B cell (primary cell): Measurements from ENCODE around the gene PPP2R3C. TPM values are rescaled to one million over a fixed set of nuclear protein-coding genes. Genes with fewer than 3 reads are reported as not detected.

Source experiments
- ATAC-seq: fragments of 200-7000 bp; cut with Tn5 transposase; one replicate; pipeline ENCODE4 v1.10.0; 2021; ENCODE audit warnings: low read depth, mild to moderate bottlenecking, moderate number of reproducible peaks, moderate library complexity
- CTCF ChIA-PET: fragments of 350-600 bp; sonication (Branson Sonifier 250); formaldehyde crosslinking; loops from one replicate; lab custom pipeline; 2021; ENCODE audit warnings: antibody characterized with exemption, inconsistent platforms; lab: Charles Lee
- POLR2A ChIA-PET: fragments of 350-600 bp; sonication (Branson Sonifier 250); formaldehyde crosslinking; loops from one replicate; lab custom pipeline; 2021; ENCODE audit warnings: antibody characterized with exemption; lab: Charles Lee
- DNase-seq: peaks from one replicate; pipeline ENCODE4 v3.0.0; 2013
- H2AFZ ChIP-seq: 2 replicates; pipeline ENCODE4 v1.6.1; 2012; ENCODE audit warnings: mild to moderate bottlenecking, low read depth, low read length; ENCODE audit not compliant: insufficient read depth, poor library complexity, severe bottlenecking
- H3K27ac ChIP-seq, 2 donors: 1 replicate in 1 of 2; 2 replicates in 1 of 2; pipeline ENCODE4 v1.5.1; 2012 to 2013; ENCODE audit warnings: low read length in 2 of 2, mild to moderate bottlenecking in 2 of 2, moderate library complexity in 1 of 2
- H3K27me3 ChIP-seq, 4 experiments: fragments of 200-600 bp in 1 of 4; sonication (generic) in 1 of 4; replicated peaks in 1 of 4; 1 replicate in 2 of 4; 2 replicates in 2 of 4; pipeline versions ENCODE4 v1.6.1 to v1.7.0; 2013 to 2016; ENCODE audit warnings: low read length in 3 of 4, mild to moderate bottlenecking in 2 of 4, mixed read lengths in 1 of 4, moderate library complexity in 1 of 4; ENCODE audit not compliant: insufficient read depth in 4 of 4, control insufficient read depth in 3 of 4; ENCODE audit errors: control extremely low read depth in 1 of 4
- H3K36me3 ChIP-seq, 2 experiments: replicated peaks in 1 of 2; 1 replicate in 1 of 2; 2 replicates in 1 of 2; pipeline versions ENCODE4 v1.6.1 to v1.7.1; 2013; ENCODE audit warnings: low read length in 1 of 2; ENCODE audit not compliant: insufficient read depth in 2 of 2, control insufficient read depth in 1 of 2; ENCODE audit errors: control extremely low read depth in 1 of 2, extremely low read depth in 1 of 2
- H3K4me1 ChIP-seq, 2 donors: fragments of 200-600 bp in 1 of 2; sonication (generic) in 1 of 2; 1 replicate in 1 of 2; 2 replicates in 1 of 2; pipeline versions ENCODE4 v1.5.1 to v1.6.1; 2013 to 2017; ENCODE audit warnings: low read length in 2 of 2; ENCODE audit not compliant: control insufficient read depth in 2 of 2, insufficient read depth in 2 of 2
- H3K4me2 ChIP-seq: replicated peaks from 2 replicates; pipeline ENCODE3; 2012; ENCODE audit warnings: mild to moderate bottlenecking, low read depth, low read length; ENCODE audit not compliant: poor library complexity, severe bottlenecking
- H3K4me3 ChIP-seq, 5 experiments: fragments of 200-600 bp in 1 of 5; sonication (generic) in 1 of 5; 1 replicate in 3 of 5; 2 replicates in 2 of 5; pipeline versions ENCODE4 v1.5.1 to v1.7.0; 2011 to 2016; ENCODE audit warnings: low read length in 4 of 5, mild to moderate bottlenecking in 4 of 5, low read depth in 2 of 5, control low read depth in 1 of 5, moderate library complexity in 1 of 5; ENCODE audit not compliant: insufficient read depth in 1 of 5; ENCODE audit errors: control extremely low read depth in 1 of 5, extremely low read depth in 1 of 5
- H3K79me2 ChIP-seq: fragments of 200-600 bp; sonication (generic); one replicate; pipeline ENCODE4 v1.6.0; 2016; ENCODE audit warnings: low read length; ENCODE audit not compliant: control insufficient read depth, insufficient read depth
- H3K9ac ChIP-seq: fragments of 200-600 bp; sonication (generic); 2 replicates; pipeline ENCODE4 v1.6.1; 2017; ENCODE audit warnings: mild to moderate bottlenecking, low read length, moderate library complexity
- H3K9me3 ChIP-seq, 3 donors: one replicate each; pipeline versions ENCODE4 v1.6.1 to v1.7.1; 2013; ENCODE audit warnings: low read length in 2 of 3; ENCODE audit not compliant: control insufficient read depth in 2 of 3, insufficient read depth in 1 of 3; ENCODE audit errors: control extremely low read depth in 1 of 3
- H4K20me1 ChIP-seq: 2 replicates; pipeline ENCODE4 v1.6.0; 2012; ENCODE audit warnings: mild to moderate bottlenecking, low read length; ENCODE audit not compliant: insufficient read depth, control insufficient read depth, poor library complexity, severe bottlenecking
- H3K27ac Mint-ChIP-seq: one replicate; pipeline ENCODE4 v1.8.0; 2021; ENCODE audit warnings: mixed read lengths
- H3K27me3 Mint-ChIP-seq: one replicate; pipeline ENCODE4 v1.8.0; 2021; ENCODE audit warnings: mixed read lengths
- H3K4me1 Mint-ChIP-seq: one replicate; pipeline ENCODE4 v1.8.0; 2021; ENCODE audit warnings: mixed read lengths
- H3K4me3 Mint-ChIP-seq: one replicate; pipeline ENCODE4 v1.8.0; 2021; ENCODE audit warnings: mixed read lengths
- H3K9me3 Mint-ChIP-seq: one replicate; pipeline ENCODE4 v1.8.0; 2022; ENCODE audit warnings: mixed read lengths; ENCODE audit not compliant: insufficient read depth
- EZH2 ChIP-seq: IDR thresholded peaks from 2 replicates; pipeline ENCODE4 v1.6.1; 2012; ENCODE audit warnings: borderline replicate concordance, low read depth, mild to moderate bottlenecking, moderate library complexity, low read length; ENCODE audit not compliant: insufficient read depth, poor library complexity, severe bottlenecking
- WGBS: methylation state at CpG from one replicate; pipeline ENCODE4 v1.1.5; 2013; ENCODE audit warnings: missing lambda C conversion rate; ENCODE audit not compliant: insufficient coverage; 5-methylcytosine and 5-hydroxymethylcytosine counted together
- intact Hi-C: fragments of 100-400 bp; cut with micrococcal nuclease; formaldehyde crosslinking; loops from one replicate; pipeline ENCODE4 v1.10.0; 2022
- polyA plus RNA-seq: library from polyadenylated mRNA; depleted of rRNA; stranded (reverse); fragments of >200 nt; gene quantifications from 2 replicates; pipeline ENCODE4 v1.2.3, GENCODE V29; 2012
- total RNA-seq, 2 donors: library from RNA; stranded (reverse); fragments of 120-200 nt in 1 of 2; gene quantifications; 1 replicate in 1 of 2; 2 replicates in 1 of 2; pipeline versions ENCODE4 v1.2.3 to v1.2.4, GENCODE V29; 2013 to 2022
- TF ChIP-seq, protein P1 (sequence below): fragments of 200-600 bp; IDR thresholded peaks from one replicate; pipeline ENCODE4 v1.8.0; 2022; ENCODE audit warnings: antibody characterized with exemption, mild to moderate bottlenecking

Gene PPP2R3C
- total and polyA plus RNA-seq, 2 donors (not counting 1 experiment from before 2014, with no cell fraction given) = 13.5 to 40.8 TPM

DNA sequence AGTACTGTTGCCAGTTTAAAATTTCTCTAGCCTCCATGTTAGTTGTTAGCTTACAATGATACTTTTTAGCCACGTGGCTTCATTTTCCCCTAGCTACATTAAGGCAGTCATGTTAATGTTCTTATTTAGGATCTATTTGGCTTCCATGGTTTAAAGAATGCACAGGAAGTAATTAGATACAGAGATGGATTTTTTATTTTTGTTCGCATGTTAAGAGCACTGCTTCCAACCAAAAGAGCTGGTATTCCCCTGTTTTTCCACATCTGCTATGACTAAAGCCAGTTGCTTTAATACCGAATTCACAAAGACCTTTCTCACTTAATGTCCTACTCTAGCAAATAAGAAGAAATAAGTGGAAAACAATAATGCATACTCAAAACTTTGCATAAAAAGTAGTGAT lies 45.7 kb upstream of the PPP2R3C start:
- CTCF ChIA-PET = interaction anchor here (1.6 kb wide), 1 partner anchor 27 kb away, joined by 4 read pairs; no protein-coding TSS in a partner anchor
- no peaks in the 10 kb centered on the region for H3K4me1 ChIP-seq
- POLR2A ChIA-PET = no interaction called here
- no peak overlapping the region for H3K27ac Mint-ChIP-seq
- TF ChIP-seq, protein P1, sequence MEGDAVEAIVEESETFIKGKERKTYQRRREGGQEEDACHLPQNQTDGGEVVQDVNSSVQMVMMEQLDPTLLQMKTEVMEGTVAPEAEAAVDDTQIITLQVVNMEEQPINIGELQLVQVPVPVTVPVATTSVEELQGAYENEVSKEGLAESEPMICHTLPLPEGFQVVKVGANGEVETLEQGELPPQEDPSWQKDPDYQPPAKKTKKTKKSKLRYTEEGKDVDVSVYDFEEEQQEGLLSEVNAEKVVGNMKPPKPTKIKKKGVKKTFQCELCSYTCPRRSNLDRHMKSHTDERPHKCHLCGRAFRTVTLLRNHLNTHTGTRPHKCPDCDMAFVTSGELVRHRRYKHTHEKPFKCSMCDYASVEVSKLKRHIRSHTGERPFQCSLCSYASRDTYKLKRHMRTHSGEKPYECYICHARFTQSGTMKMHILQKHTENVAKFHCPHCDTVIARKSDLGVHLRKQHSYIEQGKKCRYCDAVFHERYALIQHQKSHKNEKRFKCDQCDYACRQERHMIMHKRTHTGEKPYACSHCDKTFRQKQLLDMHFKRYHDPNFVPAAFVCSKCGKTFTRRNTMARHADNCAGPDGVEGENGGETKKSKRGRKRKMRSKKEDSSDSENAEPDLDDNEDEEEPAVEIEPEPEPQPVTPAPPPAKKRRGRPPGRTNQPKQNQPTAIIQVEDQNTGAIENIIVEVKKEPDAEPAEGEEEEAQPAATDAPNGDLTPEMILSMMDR = no peak
- no peak for TF ChIP-seq EZH2
- H3K4me3 ChIP-seq = no peak overlapping the region
- H3K4me1 Mint-ChIP-seq = no peaks in the 10 kb centered on the region
- WGBS = no CpG with 5 or more reads among the region's 3 CpGs
- H3K27ac ChIP-seq = no peak overlapping the region
- H3K4me3 Mint-ChIP-seq = no peak overlapping the region
- peaks cover 0 to 4% (median 4%) of the 10 kb centered on the region in 3 donors for H3K9me3 ChIP-seq
- H4K20me1 ChIP-seq = no peaks in the 10 kb centered on the region
- no peaks in the 10 kb centered on the region for H3K9me3 Mint-ChIP-seq
- H2AFZ ChIP-seq = no peak overlapping the region
- H3K9ac ChIP-seq = no peak overlapping the region
- H3K36me3 ChIP-seq = peaks cover 2 to 24% of the 10 kb centered on the region in 2 experiments
- H3K79me2 ChIP-seq = no peaks in the 10 kb centered on the region
- DNase-seq (no peak), ATAC-seq (no peak)
- no peaks in the 10 kb centered on the region for H3K27me3 Mint-ChIP-seq
- no peak overlapping the region for H3K4me2 ChIP-seq
- intact Hi-C loops = no loop called here
- H3K27me3 ChIP-seq = no peaks in the 10 kb centered on the region

DNA sequence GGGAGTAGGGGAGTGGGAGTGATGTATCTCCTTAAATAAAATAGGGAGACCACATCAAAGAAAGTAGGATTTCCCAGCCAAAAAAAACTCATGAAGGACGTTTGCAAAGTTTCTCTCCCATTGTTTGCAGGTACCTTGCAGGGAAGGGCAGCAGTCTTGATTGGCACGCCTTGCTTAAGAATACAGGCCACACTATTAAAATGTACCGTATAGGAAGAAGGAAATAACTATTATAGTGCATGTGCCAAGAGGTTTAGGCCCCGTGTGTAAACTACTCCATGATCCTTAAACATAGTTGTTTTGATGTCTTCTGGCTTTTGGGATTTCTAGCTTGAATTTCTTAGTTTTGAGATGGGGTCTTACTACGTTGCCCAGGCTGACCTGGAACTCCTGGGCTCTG lies 43.1 kb upstream of the PPP2R3C start:
- CTCF ChIA-PET = no interaction called here
- H3K27me3 Mint-ChIP-seq = no peaks in the 10 kb centered on the region
- WGBS = 93% methylated on average over 2 of the region's 5 CpGs

More for the DNA sequence above, 43.1 kb upstream of the PPP2R3C start:
- intact Hi-C loops = no loop called here
- Histone ChIP-seq H3K36me3 (peaks cover 2 to 27% of the 10 kb centered on the region in 2 experiments), H3K27ac (no peak overlapping the region), H2AFZ (no peak overlapping the region), H3K9ac (no peak overlapping the region), H4K20me1 (no peaks in the 10 kb centered on the region), H3K4me2 (no peak overlapping the region), H3K4me1 (no peaks in the 10 kb centered on the region), H3K79me2 (no peaks in the 10 kb centered on the region), H3K4me3 (no peak overlapping the region), H3K27me3 (no peaks in the 10 kb centered on the region), H3K9me3 (peaks cover 0 to 4% (median 2%) of the 10 kb centered on the region in 3 donors)
- ATAC-seq (no peak), DNase-seq (no peak)
- Mint-ChIP-seq H3K27ac (no peak overlapping the region), H3K4me1 (peaks cover 12% of the 10 kb centered on the region), H3K9me3 (no peaks in the 10 kb centered on the region), H3K4me3 (no peak overlapping the region)
- TF ChIP-seq EZH2 = no peak
- TF ChIP-seq, protein P1 = no peak
- POLR2A ChIA-PET = no interaction called here
